Erythroblast (primary cell): ENCODE data around the gene NLRC5.
"Not testable (repeated sequence)": the region's sequence is repeated elsewhere in the genome, so short reads cannot be mapped to it uniquely, and the experiment has no call there.

Source experiments
- DNase-seq, 2 experiments: peaks; one replicate each; lab custom pipeline; 2025; lab: John Stamatoyannopoulos, UW
- GATA1 ChIP-seq: IDR thresholded peaks from 2 replicates; pipeline ENCODE4 v1.6.1; 2011; ENCODE audit warnings: low read depth, mild to moderate bottlenecking, control low read depth, low read length, moderate library complexity
- POLR2A ChIP-seq: IDR thresholded peaks from 2 replicates; pipeline ENCODE4 v1.6.1; 2011; ENCODE audit warnings: mild to moderate bottlenecking, low read length

Gene NLRC5

DNA sequence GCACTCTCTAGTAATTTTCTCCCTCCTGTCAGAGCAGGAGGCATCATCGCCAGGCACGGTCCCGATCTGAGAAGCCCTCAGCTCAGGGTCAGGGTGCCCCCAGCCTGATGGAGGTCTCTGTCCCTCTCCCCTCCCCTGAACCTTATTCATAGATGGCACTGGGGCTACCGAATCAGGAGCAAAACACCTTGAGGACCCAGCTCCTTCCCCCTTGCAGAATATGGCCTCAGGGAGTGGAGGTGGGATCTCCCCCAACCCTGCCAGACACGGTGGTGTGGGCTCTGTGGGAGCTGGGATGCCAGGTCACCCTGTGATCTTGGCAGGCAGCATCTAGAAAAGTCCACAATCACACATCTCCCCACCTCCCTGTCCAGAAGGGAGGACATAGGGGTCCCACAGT, 105.6 kb downstream of the NLRC5 start:
- TF ChIP-seq GATA1 (no peak), POLR2A (no peak)
- no peak for DNase-seq

DNA sequence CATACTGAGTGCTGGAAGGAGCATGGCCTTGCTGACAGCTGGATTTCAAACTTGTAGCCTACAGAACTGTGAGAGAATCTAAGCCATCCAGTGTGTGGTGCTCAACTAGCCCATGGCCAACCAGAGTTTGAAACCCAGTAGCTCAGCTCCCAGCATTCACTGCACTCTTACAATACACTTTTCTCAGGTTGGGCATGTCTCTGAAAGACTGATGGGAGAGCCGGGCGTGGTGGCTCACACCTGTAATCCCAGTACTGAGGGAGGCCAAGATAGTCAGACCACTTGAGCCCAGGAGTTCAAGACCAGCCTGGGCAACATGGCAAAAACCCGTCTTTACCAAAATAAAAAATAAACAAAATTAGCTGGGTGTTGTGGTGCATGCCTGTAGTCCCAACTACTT, 106.8 kb downstream of the NLRC5 start:
- DNase-seq: no peak
- TF ChIP-seq GATA1: no peak
- no peak for TF ChIP-seq POLR2A

DNA sequence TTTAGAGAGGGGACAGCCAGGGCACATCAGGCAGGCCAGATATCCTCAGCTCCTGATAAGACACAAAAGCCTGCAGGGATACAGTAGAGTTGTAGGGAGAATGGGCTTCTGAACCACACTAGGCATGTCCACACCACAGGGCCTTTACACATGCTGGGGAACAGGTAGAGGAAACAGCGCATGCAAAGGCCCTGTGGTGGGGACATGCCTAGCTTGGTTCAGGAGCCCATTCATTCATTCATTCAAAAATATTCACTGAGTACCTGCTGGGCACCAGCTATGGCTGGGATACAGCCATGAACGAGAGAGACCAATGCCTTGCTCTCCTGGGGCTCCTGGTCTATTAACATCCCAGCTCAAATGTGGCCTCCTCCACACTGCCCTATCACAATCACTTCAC, 107.4 kb downstream of the NLRC5 start:
- no peak for TF ChIP-seq POLR2A
- TF ChIP-seq GATA1: no peak
- DNase-seq: no peak

DNA sequence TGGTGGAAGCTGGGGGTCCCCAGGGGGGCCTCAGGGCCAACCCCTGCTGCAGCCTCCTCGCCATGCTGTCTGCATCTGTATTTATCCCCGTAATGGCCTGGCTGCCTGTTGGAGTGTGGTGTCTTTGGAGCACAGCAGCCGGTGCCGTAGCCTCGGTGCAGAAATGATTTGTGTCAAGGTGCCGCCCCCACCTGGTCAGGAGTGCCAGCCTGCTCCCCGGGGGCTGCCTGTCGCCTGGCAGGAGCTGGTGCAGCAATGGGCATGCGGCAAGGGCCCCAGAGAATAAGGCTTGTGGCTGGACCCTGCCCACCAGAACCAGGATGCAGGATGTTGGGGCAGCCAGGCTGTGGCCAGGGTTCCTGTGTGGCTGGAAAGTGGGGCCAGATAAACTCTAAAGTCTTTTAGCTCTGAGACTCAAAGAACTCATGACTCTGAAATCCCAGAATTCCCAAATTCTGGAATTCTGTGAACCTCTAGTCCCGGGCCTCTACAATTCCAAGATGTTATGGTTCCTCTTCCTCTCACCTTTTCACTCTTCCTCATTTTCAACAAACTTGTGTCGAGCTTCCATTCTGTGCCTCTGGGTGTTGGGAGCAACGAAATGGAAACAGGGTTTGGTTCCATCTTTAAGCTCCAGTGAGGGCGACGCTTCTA, 109.0 kb downstream of the NLRC5 start:
- DNase-seq: no peak
- TF ChIP-seq POLR2A: no peak
- no peak for TF ChIP-seq GATA1

DNA sequence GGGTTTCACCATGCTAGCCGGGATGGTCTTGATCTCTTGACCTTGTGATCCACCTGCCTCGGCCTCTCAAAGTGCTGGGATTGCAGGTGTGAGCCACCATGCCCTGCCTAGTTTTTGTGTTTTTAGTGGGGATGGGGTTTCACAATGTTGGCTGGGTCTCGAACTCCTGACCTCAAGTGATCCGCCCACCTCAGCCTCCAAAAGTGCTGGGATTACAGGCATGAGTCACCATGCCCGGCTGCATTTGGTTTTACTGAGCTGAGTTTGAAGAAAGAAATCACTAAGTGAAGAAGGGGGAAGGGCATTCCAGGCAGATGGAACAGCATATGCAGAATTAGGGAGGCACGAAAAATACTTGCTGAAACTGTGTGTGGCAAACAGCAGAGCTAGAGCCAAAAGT, 110.6 kb downstream of the NLRC5 start:
- not testable (repeated sequence) for DNase-seq

DNA sequence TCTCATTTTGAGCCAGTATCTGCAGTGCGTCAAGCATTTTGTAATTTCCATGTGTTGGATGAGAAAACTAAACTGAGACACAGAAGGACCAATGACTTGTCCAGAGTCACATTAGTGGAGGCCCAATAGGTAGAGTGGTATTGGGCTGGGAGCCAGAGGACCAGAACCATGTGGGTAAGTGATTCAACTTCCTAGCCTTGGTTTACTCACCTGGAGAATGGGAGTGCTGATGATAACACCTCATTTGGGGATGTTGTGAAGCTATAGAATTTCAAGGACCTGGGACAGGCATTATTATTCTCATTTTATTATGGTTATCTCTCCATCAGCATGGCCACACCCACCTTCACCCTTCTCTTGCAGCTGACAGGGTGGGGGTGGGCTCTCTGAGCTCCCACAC, 111.1 kb downstream of the NLRC5 start:
- DNase-seq: no peak
- TF ChIP-seq POLR2A (no peak), GATA1 (no peak)

DNA sequence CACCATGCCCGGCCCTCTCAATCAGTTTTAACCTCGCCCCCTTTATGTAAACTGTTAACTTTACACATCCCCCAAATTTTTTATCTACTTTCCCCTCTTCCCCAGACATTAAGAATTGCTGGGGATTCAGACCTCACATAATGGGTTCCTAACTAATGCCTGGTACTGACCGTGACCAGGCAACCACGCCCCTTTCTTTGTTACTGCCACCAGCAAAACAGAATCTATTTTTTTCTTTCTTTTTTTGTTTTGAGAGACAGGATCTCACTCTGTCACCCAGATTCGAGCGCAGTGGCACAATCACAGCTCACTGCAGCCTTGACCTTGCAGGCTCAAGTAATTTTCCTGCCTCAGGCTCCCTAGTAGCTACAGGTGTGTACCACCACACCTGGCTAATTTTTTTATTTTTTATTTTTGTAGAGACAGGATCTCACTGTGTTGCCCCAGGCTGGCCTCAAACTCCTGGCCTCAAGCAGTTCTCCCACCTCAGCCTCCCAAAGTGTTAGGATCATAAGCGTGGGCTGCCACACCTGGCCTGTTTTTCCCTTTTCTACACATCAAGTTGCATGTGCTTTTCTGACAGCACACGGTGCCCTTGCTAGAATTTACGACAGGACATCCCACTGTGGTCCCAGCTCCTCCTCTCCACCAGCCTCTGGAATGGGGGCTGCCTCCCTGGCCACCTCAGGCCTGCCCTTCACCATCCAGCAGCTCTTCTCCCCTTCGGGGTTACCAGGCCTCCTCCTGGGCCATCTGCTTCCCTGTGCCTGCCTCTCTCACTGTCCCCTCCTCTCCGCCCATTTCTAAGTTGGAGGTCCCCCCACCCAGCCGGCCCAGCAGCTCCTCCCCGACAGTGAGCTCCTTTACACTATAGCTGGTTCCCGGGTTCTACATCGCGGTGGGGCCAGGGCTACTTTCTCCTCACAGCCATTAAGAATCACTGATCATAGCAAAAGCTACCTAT, 113.8 kb downstream of the NLRC5 start:
- no peak for DNase-seq
- no peak for TF ChIP-seq GATA1
- no peak for TF ChIP-seq POLR2A

DNA sequence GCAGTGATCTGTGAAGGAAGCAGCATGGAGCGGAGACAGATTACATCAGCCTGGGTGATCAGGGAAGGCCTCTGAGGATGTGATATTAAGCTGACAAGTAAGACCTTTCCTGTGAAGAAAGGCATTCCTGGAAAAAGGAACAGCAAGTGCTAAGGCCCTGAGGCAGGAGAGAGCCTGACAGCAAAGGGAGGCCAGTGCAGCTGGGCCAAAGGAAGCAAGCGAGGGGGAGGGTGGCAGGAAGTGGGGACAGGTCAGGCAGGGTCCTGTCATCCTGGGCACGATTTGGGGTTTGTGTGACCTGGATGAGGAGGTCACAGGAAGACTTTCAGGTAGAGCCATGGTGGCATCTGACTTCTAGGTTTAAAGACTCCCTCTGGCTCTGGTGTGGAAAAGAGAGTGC, 115.3 kb downstream of the NLRC5 start:
- no peak for DNase-seq
- no peak for TF ChIP-seq POLR2A
- TF ChIP-seq GATA1: no peak

DNA sequence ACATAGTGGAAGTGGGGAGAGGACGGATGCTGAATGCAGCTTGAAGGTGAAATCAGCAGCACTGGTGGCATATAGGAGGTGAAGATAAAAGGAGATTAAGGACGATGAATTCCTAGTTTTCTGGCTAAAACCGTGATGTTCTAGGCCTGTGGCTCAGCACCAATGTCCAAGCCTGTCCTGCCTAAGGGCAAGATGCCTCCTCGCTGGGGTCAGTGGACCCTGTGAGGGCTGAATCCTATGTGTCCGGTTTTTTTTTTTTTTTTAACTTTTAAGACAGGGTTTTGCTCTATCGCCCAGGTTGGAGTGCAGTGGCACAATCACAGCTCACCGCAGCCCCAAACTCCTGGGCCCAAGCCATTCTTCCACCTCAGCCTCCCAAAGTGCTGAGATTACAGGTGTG, 115.8 kb downstream of the NLRC5 start:
- no peak for DNase-seq
- TF ChIP-seq POLR2A (no peak), GATA1 (no peak)

DNA sequence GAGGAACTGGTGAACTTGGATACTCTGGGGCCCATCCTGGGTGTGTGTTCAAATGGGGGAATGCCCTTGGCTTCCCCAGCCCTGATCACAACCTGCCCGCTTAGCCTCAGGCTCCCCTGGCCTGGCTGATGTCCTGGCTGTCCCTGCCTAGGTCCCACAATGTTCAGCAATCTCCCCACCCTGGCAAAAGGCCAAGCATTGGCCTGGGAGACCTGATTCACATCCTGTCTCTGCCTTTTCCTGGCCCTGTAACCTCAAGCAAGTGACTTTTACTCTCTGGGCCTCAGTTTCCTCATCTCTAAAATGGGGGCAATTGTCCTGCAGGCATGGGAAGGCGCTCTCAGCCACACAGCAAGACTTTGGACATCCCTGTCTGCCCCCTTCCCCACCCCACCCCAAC, 117.4 kb downstream of the NLRC5 start:
- no peak for DNase-seq
- TF ChIP-seq GATA1 (no peak), POLR2A (no peak)

DNA sequence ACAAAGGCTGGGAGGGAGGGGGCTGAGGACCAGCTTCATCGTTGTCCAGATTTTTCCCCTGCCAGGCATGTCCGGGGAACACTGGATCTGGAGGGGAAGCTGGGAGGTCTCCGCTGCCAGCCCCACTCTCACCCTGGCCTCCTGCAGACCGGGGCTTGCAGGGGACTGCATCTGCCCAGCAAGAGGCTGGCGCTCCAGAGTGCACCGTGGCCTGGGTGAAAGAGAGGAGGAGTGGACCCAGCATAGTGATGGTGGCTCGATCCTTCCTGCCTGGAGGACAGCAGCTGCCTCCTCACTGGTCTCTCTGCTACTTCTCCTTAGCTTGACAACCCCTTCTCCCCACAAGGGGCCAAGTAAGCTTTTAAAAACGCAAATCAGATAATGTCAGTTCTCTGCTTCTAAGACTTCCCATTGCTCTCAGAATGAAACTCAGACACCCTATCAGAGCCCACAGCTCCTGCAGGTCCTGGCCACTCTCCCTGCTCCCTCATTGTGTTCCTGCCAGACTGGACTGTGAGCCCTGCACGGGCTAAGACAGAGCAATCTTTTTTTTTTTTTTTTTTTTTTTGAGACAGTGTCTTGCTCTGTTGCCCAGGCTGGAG, 118.1 kb downstream of the NLRC5 start:
- no peak for DNase-seq

DNA sequence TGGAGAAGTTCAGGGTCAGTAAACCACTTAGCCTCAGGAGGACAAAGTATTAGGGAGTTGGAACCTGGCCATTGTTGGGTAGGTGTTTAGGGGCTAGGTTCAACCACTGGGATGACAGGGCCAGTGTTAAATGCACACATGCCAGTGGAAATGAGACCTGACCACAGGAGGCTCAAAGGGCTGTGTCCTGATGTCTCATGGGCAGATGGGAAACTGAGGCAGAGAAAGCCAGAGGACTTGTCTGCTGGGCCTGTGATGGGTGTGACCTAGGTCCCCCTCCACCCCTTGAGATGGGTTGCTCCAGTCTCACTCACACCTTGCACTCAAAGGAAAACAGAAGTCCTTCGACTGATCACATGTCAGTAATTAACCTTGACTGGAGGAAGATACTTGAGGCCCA, 119.1 kb downstream of the NLRC5 start:
- no peak for DNase-seq
- no peak for TF ChIP-seq POLR2A
- no peak for TF ChIP-seq GATA1

More for the DNA sequence above, 118.1 kb downstream of the NLRC5 start:
- TF ChIP-seq GATA1 (no peak), POLR2A (no peak)

DNA sequence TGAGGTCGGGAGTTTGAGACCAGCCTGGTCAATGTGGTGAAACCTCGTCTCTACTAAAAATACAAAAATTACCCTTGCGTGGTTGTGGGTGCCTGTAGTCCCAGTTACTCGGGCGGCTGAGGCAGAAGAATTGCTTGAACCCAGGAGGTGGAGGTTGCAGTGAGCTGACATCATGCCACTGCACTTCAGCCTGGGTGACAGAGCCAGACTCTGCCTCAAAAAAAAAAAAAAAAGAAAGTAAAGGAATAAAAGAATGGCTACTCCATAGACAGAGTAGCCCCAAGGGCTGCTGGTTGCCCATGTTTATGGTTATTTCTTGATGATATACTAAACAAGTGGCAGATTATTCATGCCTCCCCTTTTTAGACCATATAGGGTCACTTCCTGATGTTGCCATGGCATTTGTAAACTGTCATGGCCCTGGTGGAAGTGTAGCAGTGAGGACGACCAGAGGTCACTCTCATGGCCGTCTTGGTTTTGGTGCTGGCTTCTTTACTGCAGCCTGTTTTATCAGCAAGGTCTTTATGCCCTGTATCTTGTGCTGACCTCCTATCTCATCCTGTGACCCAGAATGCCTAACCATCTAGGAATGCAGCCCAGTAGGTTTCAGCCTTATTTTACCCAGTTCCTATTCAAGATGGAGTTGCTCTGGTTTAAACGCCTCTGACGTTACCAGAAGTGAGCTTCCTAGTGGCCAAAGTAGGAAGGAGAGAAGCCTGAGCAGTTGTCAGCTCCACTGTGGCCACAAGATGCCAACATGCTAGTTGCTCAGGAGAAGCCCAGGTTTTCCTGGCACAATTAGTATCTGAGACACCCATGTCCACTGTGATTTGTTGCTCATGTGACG, 120.1 kb downstream of the NLRC5 start:
- not testable (repeated sequence) for DNase-seq

DNA sequence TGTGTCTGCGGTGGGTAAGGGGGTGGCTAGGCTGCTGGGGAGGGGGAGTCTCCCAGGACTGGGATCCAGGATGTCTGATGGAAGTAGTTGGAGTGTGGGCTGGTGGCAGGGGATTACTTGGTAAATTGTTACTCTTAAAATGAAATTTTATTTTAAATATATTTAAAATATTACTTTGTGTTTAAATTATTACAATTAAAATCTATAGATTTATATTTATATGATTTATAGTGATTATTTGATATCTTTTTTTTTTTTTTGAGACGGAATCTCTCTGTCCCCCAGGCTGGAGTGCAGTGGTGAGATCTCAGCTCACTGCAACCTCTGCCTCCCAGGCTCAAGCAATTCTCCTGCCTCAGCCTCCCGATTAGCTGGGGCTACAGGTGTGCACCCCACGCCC, 121.6 kb downstream of the NLRC5 start:
- TF ChIP-seq GATA1 (no peak), POLR2A (no peak)

More for the DNA sequence above, 121.6 kb downstream of the NLRC5 start:
- DNase-seq: no peak
